BJ (cell line): ENCODE measurements around the gene GCHFR. TPM values are rescaled to one million over a fixed set of nuclear protein-coding genes. Genes with fewer than 3 reads are reported as not detected.

Experiments
- CTCF ChIA-PET: fragments of 350-600 bp; formaldehyde crosslinking; extraction: SDS; loops from one replicate; lab custom pipeline; 2021; ENCODE audit warnings: antibody characterized with exemption, inconsistent platforms; lab: Yijun Ruan, JAX
- POLR2A ChIA-PET: fragments of 300-600 bp; sonication (Branson Sonifier 250); formaldehyde crosslinking; extraction: SDS; loops from one replicate; lab custom pipeline; 2021; ENCODE audit warnings: antibody characterized with exemption; lab: Charles Lee
- DNase-seq: peaks from one replicate; pipeline ENCODE4 v3.0.0-alpha.2; 2011; ENCODE audit warnings: low read depth
- H3K27me3 ChIP-seq: 2 replicates; pipeline ENCODE4 v1.6.0; 2011; ENCODE audit warnings: low read length; ENCODE audit not compliant: control insufficient read depth, insufficient read depth
- H3K36me3 ChIP-seq: 2 replicates; pipeline ENCODE4 v1.5.1; 2011; ENCODE audit warnings: low read length; ENCODE audit not compliant: control insufficient read depth, insufficient read depth
- H3K4me3 ChIP-seq: 2 replicates; pipeline ENCODE4 v1.5.1; 2011; ENCODE audit warnings: low read depth, mild to moderate bottlenecking, control low read depth, low read length
- polyA plus RNA-seq: library from polyadenylated mRNA; depleted of rRNA; stranded (reverse); fragments of >200 nt; gene quantifications from 2 replicates; pipeline ENCODE4 v1.2.3, GENCODE V29; 2011
- TF ChIP-seq, protein P1 (sequence below): IDR thresholded peaks from 2 replicates; pipeline ENCODE4 v1.5.1; 2011; ENCODE audit warnings: low read depth, mild to moderate bottlenecking, control low read depth, inconsistent platforms, low read length, moderate library complexity; ENCODE audit not compliant: insufficient read depth

The GCHFR gene
- polyA plus RNA-seq, 1 experiment: 2.5 TPM

DNA sequence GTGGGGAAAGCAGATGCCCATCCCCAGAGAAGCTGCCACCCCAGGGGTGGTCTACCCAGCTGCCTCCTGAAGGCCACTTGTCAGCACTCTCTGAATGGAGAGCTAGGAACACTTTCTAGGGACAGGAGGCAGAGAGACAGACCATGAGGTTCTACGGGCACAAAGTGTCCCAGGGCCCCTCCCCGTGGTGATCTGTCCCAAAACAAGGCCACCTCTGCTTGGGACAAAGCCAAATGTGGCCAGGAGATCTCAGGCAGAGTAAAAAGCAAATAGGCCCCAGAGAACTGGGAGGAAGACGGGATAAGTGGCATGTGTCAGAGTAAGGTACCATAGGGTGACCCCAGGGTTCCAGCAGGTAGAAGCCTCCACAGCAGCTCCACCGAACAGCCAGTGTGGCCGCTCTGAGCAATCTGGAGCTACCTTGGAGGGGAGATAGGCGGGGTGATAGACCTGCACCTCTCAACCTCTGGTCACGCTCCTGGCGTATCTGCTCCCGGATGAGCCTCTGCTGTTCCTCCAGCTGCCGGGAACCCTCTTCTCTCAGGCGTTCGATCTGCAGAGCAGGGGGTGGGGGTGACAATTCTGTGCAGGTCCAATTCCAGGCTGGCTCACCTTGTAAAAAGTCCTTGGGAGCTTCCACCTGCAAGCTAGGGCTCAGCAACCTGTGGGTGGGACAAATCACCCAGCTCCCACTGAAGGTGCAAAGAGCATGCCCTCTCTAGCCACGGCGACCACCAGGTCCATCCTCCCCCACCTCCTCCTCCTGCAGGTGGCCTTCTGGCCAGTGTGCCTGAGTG lies 12.1 kb downstream of the GCHFR start:
- POLR2A ChIA-PET: no interaction called here
- H3K27me3 ChIP-seq: no peaks in the 10 kb centered on the region
- no peak for DNase-seq
- H3K36me3 ChIP-seq: peaks cover 31% of the 10 kb centered on the region
- TF ChIP-seq, protein P1, sequence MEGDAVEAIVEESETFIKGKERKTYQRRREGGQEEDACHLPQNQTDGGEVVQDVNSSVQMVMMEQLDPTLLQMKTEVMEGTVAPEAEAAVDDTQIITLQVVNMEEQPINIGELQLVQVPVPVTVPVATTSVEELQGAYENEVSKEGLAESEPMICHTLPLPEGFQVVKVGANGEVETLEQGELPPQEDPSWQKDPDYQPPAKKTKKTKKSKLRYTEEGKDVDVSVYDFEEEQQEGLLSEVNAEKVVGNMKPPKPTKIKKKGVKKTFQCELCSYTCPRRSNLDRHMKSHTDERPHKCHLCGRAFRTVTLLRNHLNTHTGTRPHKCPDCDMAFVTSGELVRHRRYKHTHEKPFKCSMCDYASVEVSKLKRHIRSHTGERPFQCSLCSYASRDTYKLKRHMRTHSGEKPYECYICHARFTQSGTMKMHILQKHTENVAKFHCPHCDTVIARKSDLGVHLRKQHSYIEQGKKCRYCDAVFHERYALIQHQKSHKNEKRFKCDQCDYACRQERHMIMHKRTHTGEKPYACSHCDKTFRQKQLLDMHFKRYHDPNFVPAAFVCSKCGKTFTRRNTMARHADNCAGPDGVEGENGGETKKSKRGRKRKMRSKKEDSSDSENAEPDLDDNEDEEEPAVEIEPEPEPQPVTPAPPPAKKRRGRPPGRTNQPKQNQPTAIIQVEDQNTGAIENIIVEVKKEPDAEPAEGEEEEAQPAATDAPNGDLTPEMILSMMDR: no peak
- CTCF ChIA-PET: interaction anchor here (0.9 to 1.1 kb wide), 2 partner anchors 10 to 12 kb away, joined by 3 read pairs; no protein-coding TSS in a partner anchor
- no peak overlapping the region for H3K4me3 ChIP-seq

DNA sequence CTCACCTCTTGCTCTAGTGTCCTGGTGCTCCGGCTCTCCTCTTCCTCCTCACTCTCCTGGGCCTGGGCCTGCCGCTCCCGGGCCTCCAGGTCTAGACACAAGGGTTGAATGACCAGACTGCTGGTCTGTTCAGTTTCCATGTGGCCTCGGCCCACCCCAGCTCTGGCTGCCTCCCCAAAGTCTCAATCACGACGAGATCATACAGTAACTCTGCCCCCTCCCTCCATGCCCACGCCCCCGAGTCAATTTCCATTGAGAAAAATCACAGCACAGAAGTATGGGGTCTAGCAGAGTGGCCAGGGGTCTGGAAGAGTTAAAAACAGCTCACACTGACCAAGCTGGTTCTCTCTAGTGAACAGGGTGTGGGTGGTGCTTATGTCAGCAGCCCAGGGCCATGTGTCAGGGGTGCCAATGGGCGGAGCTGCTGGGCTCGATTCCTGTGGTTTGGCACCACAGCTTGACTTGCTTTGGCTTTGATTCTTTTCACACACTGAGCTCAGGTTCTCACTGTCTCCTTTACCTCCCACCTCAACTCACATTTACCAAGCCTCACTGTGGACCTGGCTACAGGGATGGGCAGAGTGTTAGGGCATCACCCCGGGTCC lies 12.8 kb downstream of the GCHFR start:
- peaks cover 31% of the 10 kb centered on the region for H3K36me3 ChIP-seq
- ChIA-PET POLR2A (no interaction called here), CTCF (interaction anchor here (0.9 to 1.1 kb wide), 2 partner anchors 9 to 12 kb away, joined by 3 read pairs; no protein-coding TSS in a partner anchor)
- H3K4me3 ChIP-seq: no peak overlapping the region
- TF ChIP-seq, protein P1: no peak
- no peak for DNase-seq
- no peaks in the 10 kb centered on the region for H3K27me3 ChIP-seq

DNA sequence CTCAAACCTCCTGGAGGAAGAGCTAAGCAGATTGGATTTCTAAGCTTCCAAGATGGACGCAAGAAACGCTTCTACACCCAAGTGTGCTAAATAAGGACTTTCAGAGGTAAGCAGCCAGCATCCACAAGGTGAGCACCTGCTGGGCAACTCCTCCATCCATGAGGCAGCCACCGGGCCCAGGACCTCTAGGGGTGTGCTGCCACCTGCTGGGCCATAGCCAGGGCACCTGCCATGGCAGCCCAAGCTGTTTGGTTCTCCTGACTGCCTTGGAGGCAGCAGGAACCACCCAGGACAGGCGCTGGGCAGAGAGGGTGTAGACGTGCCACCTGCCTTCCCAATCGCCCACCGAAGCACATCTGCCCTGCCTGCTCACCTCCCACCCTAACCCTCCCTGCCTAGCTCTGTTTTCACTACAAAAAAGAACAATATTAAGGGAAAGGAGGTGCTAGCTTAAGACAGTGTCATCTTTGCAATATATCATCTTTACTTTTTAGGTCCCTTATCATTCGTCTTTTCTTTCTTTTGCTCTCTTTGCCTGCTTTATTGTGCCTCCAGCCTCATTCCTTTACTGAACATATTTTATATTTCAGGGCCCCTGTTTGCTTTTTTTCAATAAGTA lies 18.9 kb downstream of the GCHFR start:
- peaks cover 7% of the 10 kb centered on the region; the same call in 1 of the 2 replicates for H3K36me3 ChIP-seq
- no peak for DNase-seq
- no peak overlapping the region for H3K4me3 ChIP-seq
- no peaks in the 10 kb centered on the region for H3K27me3 ChIP-seq
- POLR2A ChIA-PET: no interaction called here
- TF ChIP-seq, protein P1: peak; percentile 56
- CTCF ChIA-PET: interaction anchor here (1.2 to 1.7 kb wide), 8 partner anchors 11 to 193 kb away, joined by 3 to 8 read pairs (median 6); partner anchors contain the start of gene ZFYVE19

DNA sequence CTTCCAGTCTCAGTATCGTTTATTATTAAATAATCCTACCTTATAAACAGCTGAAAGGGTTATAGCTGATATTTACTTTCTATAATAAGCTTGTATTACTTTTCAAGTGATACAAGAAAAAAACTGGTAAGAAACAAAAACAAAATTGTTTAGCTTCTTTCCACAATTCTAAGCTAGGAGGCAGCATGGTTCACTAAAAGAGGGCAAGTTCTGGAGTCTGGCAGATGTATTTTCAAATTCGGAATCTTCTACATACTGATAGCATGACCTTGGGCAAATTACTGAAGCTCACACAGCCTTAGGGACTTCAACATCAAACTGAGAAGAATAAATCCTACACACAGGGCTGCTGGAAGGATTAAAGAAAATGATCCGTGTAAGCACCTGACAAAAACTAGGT lies 21.3 kb downstream of the GCHFR start:
- POLR2A ChIA-PET: no interaction called here
- DNase-seq: no peak
- H3K4me3 ChIP-seq: no peak overlapping the region
- CTCF ChIA-PET: interaction anchor here (1.1 to 1.3 kb wide), 4 partner anchors 13 to 106 kb away, joined by 3 to 4 read pairs (median 4); partner anchors contain the start of gene GCHFR
- H3K36me3 ChIP-seq: no peaks in the 10 kb centered on the region
- TF ChIP-seq, protein P1: no peak
- no peaks in the 10 kb centered on the region for H3K27me3 ChIP-seq

DNA sequence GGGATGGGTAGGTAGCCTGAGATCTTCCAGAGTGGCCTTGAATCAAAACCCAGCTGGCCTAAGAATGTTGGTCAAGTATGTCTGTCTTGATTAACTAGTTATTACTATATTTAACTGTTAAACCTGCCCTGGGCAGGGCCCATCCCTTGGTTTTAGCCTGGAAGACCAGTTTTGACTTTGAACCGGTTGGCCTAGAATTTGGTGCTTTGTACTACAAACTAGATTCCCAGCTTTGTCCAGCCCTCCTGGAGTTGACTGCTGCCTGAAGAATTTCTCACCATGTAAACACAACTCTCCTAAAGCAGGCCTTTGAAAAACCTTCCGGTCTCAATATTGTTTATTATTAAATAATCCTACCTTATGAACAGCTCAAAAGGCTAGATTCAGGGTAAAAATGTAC lies 21.9 kb downstream of the GCHFR start:
- no peak for DNase-seq
- H3K4me3 ChIP-seq: no peak overlapping the region
- POLR2A ChIA-PET: no interaction called here
- CTCF ChIA-PET: interaction anchor here (1.1 to 1.3 kb wide), 3 partner anchors 9 to 107 kb away, joined by 3 read pairs; no protein-coding TSS in a partner anchor
- no peaks in the 10 kb centered on the region for H3K36me3 ChIP-seq
- H3K27me3 ChIP-seq: no peaks in the 10 kb centered on the region
- TF ChIP-seq, protein P1: no peak
